ENCODE results near the gene ALDH1A2.
"Not testable (repeated sequence)": the region's sequence is repeated elsewhere in the genome, so short reads cannot be mapped to it uniquely, and the experiment has no call there.

The ALDH1A2 gene

DNA sequence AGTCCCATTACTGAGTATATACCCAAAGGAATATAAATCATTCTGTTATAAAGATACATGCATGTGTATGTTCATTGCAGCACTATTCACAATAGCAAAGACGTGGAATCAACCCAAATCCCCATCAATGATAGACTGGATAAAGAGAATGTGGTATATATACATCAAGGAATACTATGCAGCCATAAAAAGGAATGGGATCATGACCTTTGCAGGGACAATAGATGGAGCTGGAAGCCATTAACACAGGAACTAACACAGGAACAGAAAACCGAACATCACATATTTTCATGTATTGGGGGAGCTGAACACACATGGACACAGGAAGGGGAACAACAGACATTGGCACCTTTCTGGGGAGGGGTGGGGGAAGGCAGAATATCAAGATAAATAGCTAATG, 65.8 kb downstream of the ALDH1A2 start:
- DNase-seq (ENCODE audit: low read depth in 3 of 3) = not testable (repeated sequence)

DNA sequence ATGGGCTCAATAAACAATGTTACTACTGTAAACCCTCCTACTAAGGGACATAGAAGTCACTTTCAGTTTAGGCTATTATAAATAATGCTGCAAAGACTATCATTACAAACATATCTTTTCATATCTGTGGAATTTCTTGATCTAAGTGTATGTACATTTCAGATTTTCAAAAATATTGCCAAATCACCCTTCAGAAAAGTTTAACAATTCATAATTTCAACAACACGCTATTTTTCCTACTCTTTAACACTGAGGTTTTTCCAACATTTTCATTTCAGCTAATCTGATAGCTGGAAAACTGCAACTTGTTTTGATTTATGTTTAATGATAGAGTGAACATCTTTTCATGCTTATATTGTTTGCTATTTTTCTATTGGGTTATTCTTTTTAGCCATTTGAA, 69.0 kb downstream of the ALDH1A2 start:
- no peak for DNase-seq (ENCODE audit: low read depth in 3 of 3)

DNA sequence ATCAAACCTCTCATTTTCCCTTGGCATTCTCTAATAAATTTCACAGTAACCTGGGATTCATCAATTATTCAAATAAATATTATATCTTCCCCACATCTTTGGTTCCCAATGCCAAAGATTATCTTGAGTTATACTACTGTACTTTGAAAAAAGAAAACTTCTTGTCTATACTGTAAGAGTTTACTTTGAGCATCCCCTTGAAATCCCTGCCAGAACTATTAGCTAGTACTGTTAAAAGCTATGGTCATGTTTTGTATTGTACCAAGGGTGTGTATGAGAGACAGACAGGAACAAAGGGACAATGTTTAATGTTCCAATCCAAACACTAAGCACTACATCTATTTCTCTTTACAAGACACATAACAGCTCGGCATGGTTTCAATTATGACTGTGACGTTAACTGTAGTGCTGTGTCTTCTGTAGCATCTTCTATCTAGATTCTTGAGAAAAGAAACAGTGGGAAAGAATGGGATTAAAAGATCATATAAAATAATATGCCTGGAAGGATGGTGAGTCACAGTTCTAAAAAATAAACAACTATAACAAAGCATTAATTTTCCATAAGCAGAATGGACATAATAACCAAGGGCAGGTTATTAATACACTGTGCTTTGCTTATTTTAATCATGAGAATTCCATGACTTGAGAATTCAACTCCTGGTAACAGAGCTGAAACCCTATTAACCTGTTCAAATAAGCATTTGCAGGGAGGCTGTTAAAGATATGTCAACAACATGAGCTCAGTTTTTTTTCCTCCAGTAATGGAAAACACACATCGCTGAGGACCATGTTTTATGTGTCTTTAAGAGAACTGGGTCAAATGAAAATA, 71.1 kb downstream of the ALDH1A2 start:
- no peak for DNase-seq (ENCODE audit: low read depth in 3 of 3)

DNA sequence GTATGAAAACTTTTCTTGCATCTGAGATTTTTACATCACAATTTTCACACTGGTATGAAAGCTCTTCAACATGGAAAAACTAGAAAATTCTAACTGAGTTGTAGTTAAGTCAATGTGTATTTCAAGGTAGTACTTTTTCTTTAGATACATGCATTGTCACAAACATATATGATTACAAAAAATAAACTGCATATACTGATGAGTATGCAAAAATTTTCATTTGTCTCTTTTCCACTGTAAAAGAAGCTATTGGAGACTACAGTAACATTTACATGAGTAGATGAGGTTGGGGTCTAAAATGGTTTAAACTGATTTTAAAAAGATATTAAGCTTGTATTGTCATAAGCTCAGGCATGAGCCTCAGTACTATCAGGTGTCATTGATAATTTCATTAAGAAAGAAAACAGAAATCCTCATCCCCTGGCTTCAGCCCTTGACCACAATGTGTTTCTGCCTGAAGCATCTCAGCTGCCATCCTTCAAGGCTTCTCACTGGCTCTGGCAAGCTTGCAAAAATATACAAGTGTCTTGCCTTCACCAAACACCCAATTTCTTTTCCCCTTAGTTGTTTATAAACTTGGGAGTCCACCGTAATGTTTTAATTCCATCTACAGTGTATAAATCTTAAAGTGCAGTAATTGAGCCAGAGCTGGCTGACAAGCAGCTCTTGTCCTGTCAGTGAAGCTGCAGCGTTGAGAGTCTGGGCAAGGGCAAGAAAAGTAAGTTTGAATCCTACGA, 71.9 kb downstream of the ALDH1A2 start:
- DNase-seq (ENCODE audit: low read depth in 3 of 3) = no peak

DNA sequence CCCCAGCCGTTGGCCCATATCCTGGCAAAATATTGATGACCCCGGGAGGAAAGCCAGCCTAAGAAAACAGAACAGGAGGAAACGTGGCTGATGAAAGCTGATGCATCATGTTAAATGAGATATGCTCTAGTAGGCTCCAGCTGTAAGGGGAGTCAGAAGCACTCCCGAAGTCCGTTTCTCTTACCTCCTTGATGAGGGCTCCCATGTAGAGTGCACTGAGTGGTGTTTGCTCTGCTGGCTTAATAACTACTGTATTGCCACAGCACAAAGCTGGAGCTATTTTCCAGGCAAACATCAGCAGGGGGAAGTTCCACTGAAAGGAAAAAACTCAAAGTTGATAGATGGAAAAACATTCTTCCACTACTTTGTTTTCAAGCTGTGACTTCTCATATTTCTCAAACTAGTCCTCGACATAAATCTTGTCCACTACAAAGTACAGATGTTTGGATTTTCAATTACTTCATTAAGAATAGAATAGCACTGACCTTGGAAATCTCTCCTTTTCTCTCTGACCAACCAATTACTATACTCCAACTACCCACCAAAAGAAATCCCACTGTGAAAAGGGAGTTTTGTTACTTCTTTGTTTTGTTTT, 72.7 kb downstream of the ALDH1A2 start:
- no peak for DNase-seq (ENCODE audit: low read depth in 3 of 3)

DNA sequence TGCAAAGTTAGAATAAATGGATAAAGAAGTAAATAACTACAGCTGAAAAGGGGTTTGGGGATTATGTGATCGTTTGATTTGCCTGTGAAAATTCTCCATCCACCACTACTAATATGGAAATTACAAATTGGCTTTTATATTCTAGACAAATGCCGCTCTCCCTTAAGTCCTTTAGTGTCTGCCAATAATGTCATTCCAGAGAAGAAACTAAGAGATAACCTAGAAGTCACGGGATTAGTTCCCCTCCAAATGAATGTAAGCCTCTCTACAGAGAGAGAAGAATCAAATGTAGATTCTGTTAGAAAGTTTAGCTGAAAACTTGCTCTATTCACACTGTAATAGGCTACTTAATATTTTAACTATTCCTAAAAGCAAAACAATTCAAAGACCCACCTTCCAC, 92.0 kb downstream of the ALDH1A2 start:
- DNase-seq (ENCODE audit: low read depth in 3 of 3) = no peak

DNA sequence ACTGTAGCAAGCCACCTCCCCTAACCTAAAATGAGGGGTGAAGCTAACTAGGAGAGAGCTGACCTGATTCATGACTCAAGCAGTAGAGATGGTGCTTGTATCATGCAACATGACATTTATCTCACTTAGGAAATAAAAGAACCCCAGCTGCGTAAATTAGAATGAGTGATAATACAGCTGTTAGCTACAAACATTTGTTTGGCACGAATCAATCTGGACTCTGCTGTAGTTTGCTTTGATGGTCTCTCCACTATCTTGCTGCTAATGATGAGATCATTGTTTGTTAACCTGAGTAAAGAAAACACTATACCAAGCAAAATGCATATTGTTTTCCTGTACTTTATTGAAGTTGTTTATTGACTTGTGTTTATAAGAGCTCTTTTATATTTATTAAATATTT, 92.6 kb downstream of the ALDH1A2 start:
- no peak for DNase-seq (ENCODE audit: low read depth in 3 of 3)

DNA sequence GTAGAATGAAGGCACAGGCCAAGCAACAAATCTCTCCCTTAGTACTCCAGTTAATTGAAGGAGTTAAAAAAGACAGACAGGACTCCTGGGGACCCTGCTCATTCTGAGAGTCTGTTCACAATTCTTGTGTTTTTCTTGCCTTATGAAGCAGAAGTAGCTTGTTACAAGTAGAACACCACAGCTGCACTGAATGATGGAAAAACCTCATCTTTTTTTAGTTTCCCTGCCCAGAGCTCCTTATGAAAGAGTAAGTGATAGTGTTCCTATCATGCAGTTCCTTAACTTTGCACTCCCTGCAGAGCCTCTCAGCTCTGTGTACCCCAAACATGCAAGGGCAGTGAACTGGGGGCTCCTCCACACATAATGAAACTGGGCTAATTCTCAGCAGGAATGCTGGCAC, 95.5 kb downstream of the ALDH1A2 start:
- no peak for DNase-seq (ENCODE audit: low read depth in 3 of 3)

DNA sequence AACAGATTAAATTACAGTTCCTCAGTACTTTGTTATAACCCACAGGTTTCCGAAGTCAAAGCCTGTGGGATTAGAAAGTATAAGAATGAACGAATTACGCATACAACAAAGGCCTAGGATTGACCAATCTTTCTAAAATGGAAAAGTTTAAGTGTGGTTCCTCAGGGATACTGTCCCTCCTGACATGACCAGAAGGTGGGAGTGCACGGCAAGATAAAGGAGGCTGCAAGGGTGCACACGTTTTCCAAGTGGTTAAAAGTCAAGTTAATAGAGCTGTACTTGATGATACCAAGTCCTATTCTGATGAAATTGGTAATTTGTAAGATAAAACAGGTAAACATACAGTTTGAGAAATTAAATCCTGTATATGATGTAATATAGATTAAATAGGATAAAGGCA, 96.2 kb downstream of the ALDH1A2 start:
- no peak for DNase-seq (ENCODE audit: low read depth in 3 of 3)

DNA sequence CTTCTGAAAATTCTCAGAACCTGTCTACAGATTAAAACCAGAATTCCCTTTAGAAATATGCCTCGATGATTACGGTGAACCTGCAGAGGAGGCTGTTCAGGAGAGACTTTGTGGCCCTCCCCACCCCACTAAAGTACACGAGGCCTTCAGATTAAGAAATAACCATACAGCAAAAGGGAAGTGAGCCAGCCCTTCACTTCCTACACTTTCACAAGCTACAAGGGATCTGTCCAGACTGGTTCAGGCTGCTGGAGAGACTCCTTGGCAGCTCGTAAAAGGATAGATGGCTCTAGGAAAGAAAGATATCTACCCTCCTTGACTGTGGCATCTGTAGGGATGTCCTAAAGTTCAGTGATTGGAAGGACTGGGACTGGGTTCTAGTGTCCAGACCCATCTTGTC, 102.6 kb downstream of the ALDH1A2 start:
- DNase-seq (ENCODE audit: low read depth in 3 of 3) = no peak

DNA sequence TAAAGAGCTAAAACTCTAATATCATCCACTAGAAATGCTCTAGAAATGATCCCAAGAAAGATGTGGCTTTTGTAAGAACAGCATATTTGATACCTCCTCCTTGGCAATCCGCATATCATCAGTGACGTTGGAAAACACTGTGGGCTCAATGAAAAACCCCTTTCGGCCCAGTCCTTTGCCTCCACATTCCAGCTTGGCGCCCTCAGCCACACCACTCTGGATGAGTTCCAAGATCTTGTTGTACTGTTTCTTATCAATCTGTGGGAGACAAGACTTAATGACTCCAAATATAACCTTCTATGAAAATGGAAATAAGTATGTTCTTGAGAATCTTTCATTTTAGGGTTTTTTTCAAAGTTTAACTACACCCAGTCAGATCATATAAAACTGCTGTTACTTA, 103.6 kb downstream of the ALDH1A2 start:
- no peak for DNase-seq (ENCODE audit: low read depth in 3 of 3)

DNA sequence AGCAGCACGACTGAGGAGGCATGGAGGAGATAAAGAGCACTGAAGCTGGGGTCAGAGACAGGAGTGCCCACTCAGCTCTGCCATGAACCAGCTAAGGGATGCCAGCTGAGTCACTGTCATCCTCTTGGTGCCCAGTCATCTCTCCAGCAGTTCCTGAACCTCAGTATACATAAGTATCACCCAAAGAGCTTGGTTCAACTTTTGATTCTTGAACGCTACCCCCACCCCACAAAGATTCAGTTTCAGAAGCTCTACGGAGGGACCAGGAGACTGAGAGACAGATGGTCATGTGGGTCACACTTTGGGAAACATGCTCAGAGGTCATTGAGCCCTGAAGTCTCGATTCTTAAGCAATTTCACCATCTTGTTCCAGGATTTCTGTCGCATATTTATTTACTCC, 108.4 kb downstream of the ALDH1A2 start:
- no peak for DNase-seq (ENCODE audit: low read depth in 3 of 3)

DNA sequence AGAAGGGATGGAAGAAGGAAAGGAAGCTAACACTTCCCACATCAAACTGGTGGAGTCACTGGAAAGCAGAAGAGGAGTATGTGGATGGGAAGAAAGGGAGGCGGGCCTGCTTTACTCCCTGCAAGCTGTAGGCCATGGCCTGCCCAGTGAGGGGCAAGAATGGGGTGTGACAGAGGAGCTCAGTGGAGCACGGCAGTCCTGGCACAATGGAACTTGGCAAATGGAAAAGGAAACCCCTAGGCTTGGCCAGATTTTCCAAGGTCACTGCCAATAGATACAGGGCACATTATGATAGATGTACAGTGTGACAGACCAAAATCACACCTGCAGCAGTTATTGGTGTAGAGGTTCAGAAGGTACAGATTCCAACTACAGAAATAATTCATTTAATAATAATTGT, 111.6 kb downstream of the ALDH1A2 start:
- no peak for DNase-seq (ENCODE audit: low read depth in 3 of 3)

DNA sequence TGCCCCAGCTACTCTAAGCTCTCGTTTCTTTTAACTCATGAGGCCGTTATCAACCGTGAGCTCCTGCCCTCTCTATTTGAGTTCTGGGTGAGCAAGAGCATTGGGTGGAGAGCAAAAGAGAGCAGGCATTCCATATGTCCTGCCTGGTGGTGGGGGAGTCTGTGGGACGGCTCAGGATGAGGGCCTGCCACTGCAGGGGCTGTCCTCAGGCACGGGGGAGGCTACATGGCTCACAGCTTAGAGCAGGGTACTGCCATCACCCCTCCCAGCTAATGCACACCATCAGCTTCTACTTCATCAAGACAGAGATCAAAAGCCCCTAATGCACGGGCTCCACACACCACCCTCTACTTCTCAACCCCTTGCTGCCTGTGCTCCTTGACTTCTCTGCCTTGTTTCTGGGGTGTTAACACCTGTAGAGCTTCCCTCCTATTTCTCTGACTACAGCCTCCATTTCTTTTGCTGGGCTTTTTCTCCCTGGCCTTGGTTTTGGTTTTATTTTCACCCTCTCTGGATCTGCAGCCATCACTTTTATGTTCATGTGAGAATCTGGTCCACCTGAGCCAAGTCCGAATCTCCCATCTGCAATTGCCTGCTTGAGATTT, 114.1 kb downstream of the ALDH1A2 start:
- DNase-seq (ENCODE audit: low read depth in 3 of 3) = no peak

DNA sequence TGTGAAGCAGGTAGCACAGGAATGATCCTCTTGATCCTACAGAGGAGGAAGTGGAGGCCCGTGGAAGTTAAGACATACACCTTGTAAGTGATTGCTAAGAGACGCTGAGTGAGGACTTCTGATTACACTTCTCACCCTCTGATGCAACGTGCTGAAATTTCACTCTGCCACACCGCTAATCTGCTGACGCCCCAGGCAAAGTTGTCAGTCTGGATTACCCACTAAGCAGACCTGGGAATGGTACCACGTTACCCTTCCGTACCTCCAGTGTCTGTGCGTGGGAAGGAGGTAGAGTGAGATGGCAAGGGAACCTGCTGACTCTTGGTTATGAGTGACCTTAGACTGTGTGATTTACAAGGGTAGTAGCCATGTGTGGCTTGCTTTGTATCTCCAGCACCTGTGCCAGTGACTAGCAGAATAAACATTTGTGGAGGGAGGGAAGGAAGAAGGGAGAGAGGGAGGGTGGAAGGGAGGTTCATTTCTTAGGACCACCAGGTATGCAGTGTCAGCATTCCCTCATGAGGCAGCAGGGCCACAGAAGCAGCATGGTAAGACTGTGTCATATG, 115.0 kb downstream of the ALDH1A2 start:
- DNase-seq (ENCODE audit: low read depth in 3 of 3) = no peak

DNA sequence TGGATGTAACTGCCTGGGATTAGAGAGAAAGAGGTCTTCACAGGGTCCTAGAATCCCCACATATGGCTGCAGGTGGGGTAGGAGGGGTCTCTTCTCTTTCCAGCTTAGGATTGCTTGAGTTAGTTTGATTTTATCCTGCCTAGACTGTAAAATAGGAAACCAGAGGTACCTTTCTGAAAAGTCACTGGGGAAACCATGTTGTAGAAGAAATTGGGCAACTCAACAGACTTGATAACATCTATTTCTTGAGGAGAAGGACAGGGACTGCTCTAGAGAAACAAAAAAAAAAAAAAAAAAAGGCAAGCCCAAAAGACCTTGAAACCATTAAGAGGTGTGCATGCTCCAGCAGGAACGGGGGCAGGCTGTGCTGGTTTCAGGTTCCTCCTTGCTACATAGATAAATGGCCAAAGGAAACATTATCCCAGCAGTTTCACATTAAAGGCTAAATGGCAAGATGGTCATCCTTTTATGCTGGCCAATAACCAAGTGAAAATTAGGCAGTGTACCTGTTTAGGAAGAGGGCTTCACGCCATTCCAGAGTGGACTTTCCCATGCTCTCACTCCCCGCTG, 116.1 kb downstream of the ALDH1A2 start:
- DNase-seq (ENCODE audit: low read depth in 3 of 3) = no peak

DNA sequence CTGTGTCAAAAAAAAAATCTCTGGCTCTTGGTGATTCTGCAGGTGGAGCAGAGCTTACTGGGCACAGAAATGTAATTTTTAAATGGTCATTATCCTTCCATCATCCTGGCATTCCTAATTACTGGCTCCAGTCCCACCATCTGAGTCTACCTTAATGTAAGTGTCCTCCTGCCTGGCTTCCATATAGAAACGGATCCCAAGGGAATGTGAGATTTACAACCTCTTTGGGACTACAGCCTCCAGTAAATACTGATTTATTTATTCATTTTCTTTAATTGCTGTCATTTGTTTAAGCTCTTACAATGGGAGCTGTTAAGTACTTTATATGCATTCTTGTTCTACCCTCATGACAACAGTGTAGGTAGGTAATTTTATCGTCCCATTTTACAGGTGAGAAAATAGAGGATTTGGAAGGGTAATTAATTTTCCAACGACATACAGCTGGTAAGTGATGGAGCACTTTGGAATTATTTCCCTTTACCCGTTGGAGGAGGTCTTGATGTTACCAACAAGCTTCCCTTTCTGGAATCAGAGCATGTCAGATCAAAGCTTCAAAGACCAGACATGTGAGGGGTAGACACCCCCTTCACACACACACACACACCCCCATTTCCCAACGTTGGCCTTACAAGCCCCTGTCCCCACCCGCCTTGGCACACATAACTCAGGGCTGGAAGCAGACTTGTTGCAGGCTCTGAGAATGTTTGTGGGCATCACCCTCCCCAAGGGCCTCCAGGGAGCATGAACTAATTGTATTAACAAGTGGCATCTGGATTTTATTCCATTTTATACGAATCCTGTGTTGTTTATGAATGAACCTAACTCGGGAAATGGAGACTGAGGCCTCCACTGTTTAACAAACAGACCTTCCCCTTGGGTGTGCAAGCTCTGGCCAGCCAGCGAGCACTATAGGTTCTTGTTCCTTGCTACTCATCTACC, 116.9 kb downstream of the ALDH1A2 start:
- DNase-seq (ENCODE audit: low read depth in 3 of 3) = no peak

DNA sequence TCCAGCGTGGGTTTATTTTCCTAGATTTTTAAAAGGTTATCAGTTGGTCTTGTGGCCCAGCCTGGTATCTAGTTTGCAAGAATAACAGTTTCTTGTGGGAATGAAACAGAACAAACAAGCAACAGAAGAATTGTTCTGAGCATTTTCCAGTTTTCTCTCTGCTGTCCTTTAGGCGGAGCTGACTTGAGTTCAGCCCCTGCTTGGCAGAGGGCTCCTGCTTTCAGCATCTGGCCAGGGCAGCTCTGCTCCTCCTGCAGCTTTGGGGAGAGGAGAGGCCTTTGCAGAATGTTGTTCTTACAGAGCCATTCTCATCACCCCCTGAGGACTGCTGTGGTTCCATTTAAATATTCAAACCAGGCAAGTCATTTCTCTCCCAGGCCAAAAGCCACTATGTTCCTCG, 117.7 kb downstream of the ALDH1A2 start:
- no peak for DNase-seq (ENCODE audit: low read depth in 3 of 3)

DNA sequence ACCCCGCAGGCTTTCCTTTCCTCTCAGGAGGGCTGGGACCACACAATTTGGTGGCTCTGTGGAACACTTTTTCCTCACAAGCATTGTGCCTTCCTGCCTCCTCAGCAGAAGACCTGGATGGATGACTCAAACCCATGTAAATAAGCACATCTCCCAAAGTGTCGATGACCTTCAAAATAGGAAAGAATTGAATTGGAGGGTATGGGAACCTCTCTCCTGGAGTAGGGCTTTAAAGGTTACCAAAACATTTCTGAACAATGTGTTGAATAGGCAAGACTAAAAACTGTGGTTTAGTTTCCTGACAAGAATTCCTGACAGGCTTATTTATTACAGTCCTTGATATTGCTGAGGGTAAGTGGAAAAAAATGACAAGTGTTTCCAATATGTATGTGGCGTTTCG, 118.2 kb downstream of the ALDH1A2 start:
- DNase-seq (ENCODE audit: low read depth in 3 of 3) = no peak

DNA sequence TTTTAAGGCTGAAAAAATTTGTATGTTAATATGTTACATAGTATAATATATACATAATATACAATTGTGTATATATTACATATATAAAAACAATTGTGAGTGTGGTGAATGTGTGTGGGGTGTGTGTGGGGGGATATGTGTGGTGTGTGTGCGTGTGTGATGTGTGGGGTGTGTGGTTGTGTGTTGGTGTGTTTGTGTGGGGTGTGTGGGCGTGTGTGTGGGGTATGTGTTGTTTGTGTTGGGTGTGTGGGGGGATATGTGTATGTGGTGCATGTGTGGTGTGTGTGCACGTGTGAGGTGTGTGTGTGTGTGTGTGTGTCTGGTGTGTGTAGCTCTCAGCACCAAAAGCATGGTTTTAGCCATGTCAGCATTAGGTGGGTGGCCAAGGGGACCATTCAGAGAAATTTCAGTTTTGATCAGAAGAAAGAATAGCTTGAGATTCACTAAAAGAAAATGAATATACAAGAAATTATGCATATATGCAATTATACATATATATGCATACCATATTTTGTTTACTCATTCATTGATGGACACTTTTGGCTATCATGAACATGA, 118.9 kb downstream of the ALDH1A2 start:
- DNase-seq (ENCODE audit: low read depth in 3 of 3) = no peak

Data from stimulated activated CD4-positive, alpha-beta T cell treated with anti-CD3 and anti-CD28 coated beads, TNF-alpha, amount 100 ng/mL, for 4 hours (primary cell).